HFFc6 (cell line): ENCODE measurements around the gene ZNF638. TPM values are rescaled to one million over a fixed set of nuclear protein-coding genes. Genes with fewer than 3 reads are reported as not detected.

Experiments
- DNase-seq: peaks from one replicate; pipeline ENCODE4 v3.0.0-alpha.2; 2018
- H3K27ac Mint-ChIP-seq: 2 replicates; pipeline ENCODE4 v1.8.0; 2020; ENCODE audit warnings: mild to moderate bottlenecking, mixed read lengths
- H3K27me3 Mint-ChIP-seq: 2 replicates; pipeline ENCODE4 v1.8.0; 2021; ENCODE audit warnings: mild to moderate bottlenecking, moderate library complexity, mixed read lengths; ENCODE audit not compliant: insufficient read depth
- H3K36me3 Mint-ChIP-seq: 2 replicates; pipeline ENCODE4 v1.8.0; 2021; ENCODE audit warnings: low read depth, mixed read lengths
- H3K4me1 Mint-ChIP-seq: 2 replicates; pipeline ENCODE4 v1.8.0; 2020; ENCODE audit warnings: low read depth, mixed read lengths
- H3K4me3 Mint-ChIP-seq: 2 replicates; pipeline ENCODE4 v1.8.0; 2020; ENCODE audit warnings: mild to moderate bottlenecking, moderate library complexity, mixed read lengths
- H3K9me3 Mint-ChIP-seq: 2 replicates; pipeline ENCODE4 v1.8.0; 2020; ENCODE audit warnings: mild to moderate bottlenecking, mixed read lengths
- total RNA-seq, 6 experiments: library from RNA; stranded (reverse); fragmentation: NEBNext Ultra II Directional; extraction: Animal tissue kit (Norgen Biotek cat#: 25700); gene quantifications; 2 replicates in 1 of 6; 3 replicates in 5 of 6; pipeline ENCODE4 v1.2.3, GENCODE V29; 2021
- TF ChIP-seq, protein P1 (sequence below): fragments of 200-600 bp; sonication (generic); IDR thresholded peaks from 2 replicates; pipeline ENCODE4 v1.5.0; 2021; ENCODE audit warnings: antibody characterized with exemption, mild to moderate bottlenecking

The ZNF638 gene
- total RNA-seq, 6 experiments from 2014 or later = 58.5 to 66.6 (median 60.6) TPM

DNA sequence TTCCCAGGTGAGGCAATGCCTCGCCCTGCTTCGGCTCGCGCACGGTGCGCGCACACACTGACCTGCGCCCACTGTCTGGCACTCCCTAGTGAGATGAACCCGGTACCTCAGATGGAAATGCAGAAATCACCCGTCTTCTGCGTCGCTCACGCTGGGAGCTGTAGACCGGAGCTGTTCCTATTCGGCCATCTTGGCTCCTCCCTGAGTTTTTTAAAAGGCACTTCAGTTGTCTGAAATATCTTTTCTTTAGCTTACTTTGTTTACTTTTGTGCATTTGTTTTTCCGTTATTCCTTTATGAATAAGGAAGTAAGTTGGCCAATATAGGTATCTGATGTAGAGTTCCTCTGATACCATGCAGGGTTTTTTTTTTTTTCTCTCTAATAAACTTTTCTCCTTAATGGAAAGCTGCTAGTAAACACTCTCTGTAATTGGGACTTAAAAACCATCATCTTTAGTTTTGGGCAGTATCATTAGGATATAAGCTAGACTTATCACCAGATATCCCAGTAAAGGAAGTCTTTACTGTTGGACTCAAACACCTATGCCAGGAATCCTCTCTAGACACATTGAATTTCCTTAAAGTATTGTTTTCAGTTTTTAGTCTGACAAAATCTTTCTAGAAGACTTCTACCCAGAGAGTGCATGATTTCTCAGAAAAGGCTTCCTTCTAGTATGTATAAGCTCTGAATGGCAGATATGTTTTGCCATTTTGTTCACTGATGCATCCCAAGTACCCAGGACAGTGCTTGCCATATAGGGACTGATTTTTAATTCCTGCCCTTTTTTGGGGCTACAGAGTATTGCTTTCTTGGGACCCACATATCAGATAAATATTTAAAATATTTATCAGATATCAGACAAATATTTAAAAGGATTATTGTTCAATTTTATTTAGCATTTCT, 86.0 kb downstream of the ZNF638 start:
- no peaks in the 10 kb centered on the region for H3K9me3 Mint-ChIP-seq
- no peaks in the 10 kb centered on the region for H3K27me3 Mint-ChIP-seq
- no peak overlapping the region for H3K27ac Mint-ChIP-seq
- no peak for DNase-seq
- peaks cover under 1% of the 10 kb centered on the region for H3K36me3 Mint-ChIP-seq
- TF ChIP-seq, protein P1, sequence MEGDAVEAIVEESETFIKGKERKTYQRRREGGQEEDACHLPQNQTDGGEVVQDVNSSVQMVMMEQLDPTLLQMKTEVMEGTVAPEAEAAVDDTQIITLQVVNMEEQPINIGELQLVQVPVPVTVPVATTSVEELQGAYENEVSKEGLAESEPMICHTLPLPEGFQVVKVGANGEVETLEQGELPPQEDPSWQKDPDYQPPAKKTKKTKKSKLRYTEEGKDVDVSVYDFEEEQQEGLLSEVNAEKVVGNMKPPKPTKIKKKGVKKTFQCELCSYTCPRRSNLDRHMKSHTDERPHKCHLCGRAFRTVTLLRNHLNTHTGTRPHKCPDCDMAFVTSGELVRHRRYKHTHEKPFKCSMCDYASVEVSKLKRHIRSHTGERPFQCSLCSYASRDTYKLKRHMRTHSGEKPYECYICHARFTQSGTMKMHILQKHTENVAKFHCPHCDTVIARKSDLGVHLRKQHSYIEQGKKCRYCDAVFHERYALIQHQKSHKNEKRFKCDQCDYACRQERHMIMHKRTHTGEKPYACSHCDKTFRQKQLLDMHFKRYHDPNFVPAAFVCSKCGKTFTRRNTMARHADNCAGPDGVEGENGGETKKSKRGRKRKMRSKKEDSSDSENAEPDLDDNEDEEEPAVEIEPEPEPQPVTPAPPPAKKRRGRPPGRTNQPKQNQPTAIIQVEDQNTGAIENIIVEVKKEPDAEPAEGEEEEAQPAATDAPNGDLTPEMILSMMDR = no peak
- H3K4me1 Mint-ChIP-seq = peaks cover 12% of the 10 kb centered on the region
- H3K4me3 Mint-ChIP-seq = no peak overlapping the region

DNA sequence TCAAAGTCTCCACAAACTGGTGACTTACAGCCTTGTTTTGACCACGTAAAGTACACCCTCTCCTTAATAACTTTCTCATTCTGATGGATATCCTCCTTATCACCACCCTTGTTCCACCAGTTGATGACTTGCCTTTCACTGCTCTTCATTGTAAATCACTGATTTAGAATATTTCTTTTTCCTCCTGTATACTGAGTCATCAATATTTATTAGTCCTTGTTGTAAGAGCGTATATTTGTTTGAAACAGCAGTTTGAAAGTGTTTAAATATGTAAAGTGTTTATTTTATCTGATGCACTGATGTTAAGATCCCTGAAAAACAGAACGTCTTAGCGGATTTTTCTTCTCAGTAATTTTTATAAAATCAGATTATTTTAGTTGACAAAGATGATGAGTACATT, 87.6 kb downstream of the ZNF638 start:
- H3K27ac Mint-ChIP-seq = no peak overlapping the region
- peaks cover 9% of the 10 kb centered on the region for H3K36me3 Mint-ChIP-seq
- no peak overlapping the region for H3K4me3 Mint-ChIP-seq

GRCh38 chr2:71419976-71420375, 88.4 kb downstream of the ZNF638 start:
- Mint-ChIP-seq H3K4me3 (no peak overlapping the region), H3K4me1 (peaks cover 19% of the 10 kb centered on the region), H3K9me3 (no peaks in the 10 kb centered on the region), H3K36me3 (peaks cover 16% of the 10 kb centered on the region), H3K27ac (no peak overlapping the region), H3K27me3 (no peaks in the 10 kb centered on the region)
- TF ChIP-seq, protein P1 = no peak
- no peak for DNase-seq

More for the DNA sequence above, 87.6 kb downstream of the ZNF638 start:
- DNase-seq = no peak
- no peaks in the 10 kb centered on the region for H3K9me3 Mint-ChIP-seq
- peaks cover 19% of the 10 kb centered on the region for H3K4me1 Mint-ChIP-seq
- TF ChIP-seq, protein P1 = no peak
- H3K27me3 Mint-ChIP-seq = no peaks in the 10 kb centered on the region

- no peaks in the 10 kb centered on the region for H3K9me3 Mint-ChIP-seq
- H3K27ac Mint-ChIP-seq = peak overlapping the region; percentile 11; the same call in 1 of the 2 replicates
- DNase-seq = no peak
- H3K27me3 Mint-ChIP-seq = no peaks in the 10 kb centered on the region
- no peak overlapping the region for H3K4me3 Mint-ChIP-seq
- TF ChIP-seq, protein P1 = no peak
- H3K4me1 Mint-ChIP-seq = peaks cover 19% of the 10 kb centered on the region
- peaks cover 30% of the 10 kb centered on the region for H3K36me3 Mint-ChIP-seq
These were observed 91.2 kb downstream of the ZNF638 start for GRCh38 chr2:71422786-71423185.

GRCh38 chr2:71423817-71424420, 92.3 kb downstream of the ZNF638 start:
- H3K36me3 Mint-ChIP-seq = peaks cover 35% of the 10 kb centered on the region
- no peak overlapping the region for H3K27ac Mint-ChIP-seq
- no peaks in the 10 kb centered on the region for H3K9me3 Mint-ChIP-seq
- H3K27me3 Mint-ChIP-seq = no peaks in the 10 kb centered on the region
- TF ChIP-seq, protein P1 = no peak
- no peak for DNase-seq
- H3K4me3 Mint-ChIP-seq = no peak overlapping the region
- H3K4me1 Mint-ChIP-seq = peaks cover 19% of the 10 kb centered on the region
